GM23338 (cell line): ENCODE data around the gene ADAMTS19. TPM values are rescaled to one million over a fixed set of nuclear protein-coding genes. Genes with fewer than 3 reads are reported as not detected.

Source experiments
- ATAC-seq: fragments of 200-7000 bp; cut with Tn5 transposase; 3 replicates; pipeline ENCODE4 v1.9.1; 2020
- DNase-seq: peaks from one replicate; pipeline ENCODE4 v3.0.0-alpha.2; 2015; ENCODE audit warnings: low spot score
- H2AFZ ChIP-seq: fragments of 200-600 bp; sonication (generic); 2 replicates; pipeline ENCODE4 v1.8.0; 2016; ENCODE audit warnings: antibody characterized with exemption, mild to moderate bottlenecking, moderate library complexity
- H3F3A ChIP-seq: fragments of 200-600 bp; sonication (generic); replicated peaks from 2 replicates; pipeline ENCODE4 v1.8.0; 2017; ENCODE audit warnings: antibody characterized with exemption, mixed run types, low read depth
- H3K27ac ChIP-seq: fragments of 200-600 bp; sonication (generic); 2 replicates; pipeline ENCODE4 v1.6.1; 2016; ENCODE audit warnings: low read depth
- H3K27me3 ChIP-seq: fragments of 200-600 bp; sonication (generic); 2 replicates; pipeline ENCODE4 v1.8.0; 2016; ENCODE audit warnings: mild to moderate bottlenecking, mixed run types, moderate library complexity; ENCODE audit not compliant: insufficient read depth
- H3K36me3 ChIP-seq: fragments of 200-600 bp; sonication (generic); 2 replicates; pipeline ENCODE4 v1.8.0; 2016; ENCODE audit warnings: mild to moderate bottlenecking; ENCODE audit not compliant: insufficient read depth
- H3K4me1 ChIP-seq: fragments of 200-600 bp; sonication (generic); 2 replicates; pipeline ENCODE4 v1.8.0; 2016; ENCODE audit warnings: mild to moderate bottlenecking, moderate library complexity; ENCODE audit not compliant: insufficient read depth
- H3K4me2 ChIP-seq: fragments of 200-600 bp; sonication (generic); 2 replicates; pipeline ENCODE4 v1.7.1; 2017; ENCODE audit warnings: mixed run types
- H3K4me3 ChIP-seq: fragments of 200-600 bp; sonication (generic); 2 replicates; pipeline ENCODE4 v1.6.1; 2016; ENCODE audit warnings: mixed run types
- H3K79me2 ChIP-seq: fragments of 200-600 bp; sonication (generic); replicated peaks from 2 replicates; pipeline ENCODE4 v1.8.0; 2017; ENCODE audit warnings: mild to moderate bottlenecking; ENCODE audit not compliant: insufficient read depth
- H3K9me2 ChIP-seq: fragments of 200-600 bp; sonication (generic); 2 replicates; pipeline ENCODE4 v1.8.0; 2017; ENCODE audit not compliant: insufficient read depth
- H4K20me1 ChIP-seq: fragments of 200-600 bp; sonication (generic); replicated peaks from 2 replicates; pipeline ENCODE4 v1.8.0; 2017; ENCODE audit warnings: mild to moderate bottlenecking; ENCODE audit not compliant: insufficient read depth
- H3K27ac Mint-ChIP-seq: 2 replicates; pipeline ENCODE4 v1.8.0; 2020; ENCODE audit warnings: inconsistent platforms, mild to moderate bottlenecking, moderate library complexity, mixed read lengths
- H3K27me3 Mint-ChIP-seq: 3 replicates; pipeline ENCODE4 v1.8.0; 2022; ENCODE audit warnings: low read depth, mild to moderate bottlenecking, moderate library complexity, mixed read lengths, inconsistent platforms; ENCODE audit not compliant: insufficient read depth, poor library complexity
- H3K36me3 Mint-ChIP-seq: 3 replicates; pipeline ENCODE4 v1.8.0; 2021; ENCODE audit warnings: low read depth, mild to moderate bottlenecking, inconsistent platforms, moderate library complexity, mixed read lengths
- H3K4me1 Mint-ChIP-seq: 3 replicates; pipeline ENCODE4 v1.8.0; 2020; ENCODE audit warnings: mild to moderate bottlenecking, inconsistent platforms, mixed read lengths
- H3K4me3 Mint-ChIP-seq: 3 replicates; pipeline ENCODE4 v1.8.0; 2021; ENCODE audit warnings: moderate library complexity, mild to moderate bottlenecking, inconsistent platforms, mixed read lengths
- H3K9me3 Mint-ChIP-seq: 3 replicates; pipeline ENCODE4 v1.8.0; 2020; ENCODE audit warnings: moderate library complexity, mild to moderate bottlenecking, inconsistent platforms, mixed read lengths
- CREB1 ChIP-seq: fragments of 250-450 bp; sonication (Bioruptor Pico); IDR thresholded peaks from 2 replicates; pipeline ENCODE4 v1.5.0; 2020; ENCODE audit warnings: low read depth, mild to moderate bottlenecking, moderate library complexity
- EZH2 ChIP-seq: fragments of 200-600 bp; sonication (generic); IDR thresholded peaks from one replicate; pipeline ENCODE4 v1.8.0; 2017; ENCODE audit warnings: antibody characterized with exemption, mild to moderate bottlenecking, low read depth; ENCODE audit not compliant: unreplicated experiment
- EZH2phosphoT487 ChIP-seq: fragments of 200-600 bp; sonication (generic); IDR thresholded peaks from one replicate; pipeline ENCODE4 v1.8.1; 2018; ENCODE audit warnings: antibody characterized with exemption; ENCODE audit not compliant: unreplicated experiment
- JUNB ChIP-seq: IDR thresholded peaks from one replicate; pipeline ENCODE4 v1.6.1; 2016; ENCODE audit warnings: antibody characterized with exemption; ENCODE audit not compliant: unreplicated experiment
- NANOG ChIP-seq: IDR thresholded peaks from 2 replicates; pipeline ENCODE4 v1.6.1; 2016; ENCODE audit warnings: antibody characterized with exemption, borderline replicate concordance
- POLR2AphosphoS5 ChIP-seq: IDR thresholded peaks from 2 replicates; pipeline ENCODE4 v1.6.1; 2016; ENCODE audit warnings: antibody characterized with exemption, low read depth
- STAT1 ChIP-seq: IDR thresholded peaks from one replicate; pipeline ENCODE4 v1.6.1; 2016; ENCODE audit warnings: antibody characterized with exemption; ENCODE audit not compliant: unreplicated experiment
- ZNF114 ChIP-seq: fragments of 250-450 bp; sonication (Bioruptor Pico); IDR thresholded peaks from 2 replicates; pipeline ENCODE4 v1.5.0; 2020; ENCODE audit warnings: mild to moderate bottlenecking, moderate library complexity
- ZNF331 ChIP-seq: fragments of 250-450 bp; sonication (Bioruptor Pico); IDR thresholded peaks from 2 replicates; pipeline ENCODE4 v1.5.0; 2020; ENCODE audit warnings: low read depth, mild to moderate bottlenecking, moderate library complexity
- polyA plus RNA-seq: library from polyadenylated mRNA; unstranded; fragments of >200 nt; fragmentation: Nextera tagmentation; extraction: Ambion mirVana; gene quantifications from 2 replicates; pipeline ENCODE4 v1.2.1, GENCODE V29; 2016
- total RNA-seq: library from RNA; depleted of rRNA; stranded (reverse); fragments of >200 nt; shearing (Covaris generic); gene quantifications from 2 replicates; pipeline ENCODE4 v1.2.3, GENCODE V29; 2014
- TF ChIP-seq, protein P1 (sequence below): IDR thresholded peaks from one replicate; pipeline ENCODE4 v1.6.1; 2018; ENCODE audit warnings: antibody characterized with exemption; ENCODE audit not compliant: unreplicated experiment
- TF ChIP-seq, protein P2 (sequence below): IDR thresholded peaks from 2 replicates; pipeline ENCODE4 v1.6.1; 2016; ENCODE audit warnings: antibody characterized with exemption
- TF ChIP-seq, protein P3 (sequence below): fragments of 250-450 bp; sonication (Bioruptor Pico); IDR thresholded peaks from 2 replicates; pipeline ENCODE4 v1.5.0; 2020; ENCODE audit warnings: mild to moderate bottlenecking, moderate library complexity
- TF ChIP-seq, protein P4 (sequence below), 2 experiments: fragments of 200-600 bp in 1 of 2; sonication (generic) in 1 of 2; conservative IDR thresholded peaks; 2 replicates each; pipeline versions ENCODE4 v1.5.1 to v1.6.1; 2016 to 2017; ENCODE audit warnings: antibody characterized with exemption in 2 of 2, low read depth in 2 of 2, mild to moderate bottlenecking in 2 of 2, moderate library complexity in 1 of 2

Gene ADAMTS19
- total and polyA plus RNA-seq, 2 experiments from 2014 or later = 6.0 to 27.4 TPM

DNA sequence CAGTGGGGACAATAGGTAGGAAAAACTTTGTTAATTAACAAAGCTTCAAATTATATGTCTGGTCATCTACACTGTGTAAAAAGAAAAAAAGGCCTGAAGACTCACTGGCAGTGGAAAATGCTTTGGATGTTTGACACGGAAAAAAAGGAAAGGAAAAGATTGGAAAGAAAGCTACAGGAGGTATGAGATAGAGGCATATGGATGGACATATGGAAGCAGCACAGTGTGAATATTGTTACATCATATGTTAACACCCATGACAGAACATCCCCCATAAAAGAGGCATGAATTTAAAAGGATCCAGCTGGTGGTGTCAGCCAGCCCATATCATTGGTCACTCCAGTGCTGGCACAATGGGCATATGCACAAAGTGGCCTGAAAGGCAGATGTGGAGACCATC lies 19.0 kb upstream of the ADAMTS19 start:
- no peaks in the 10 kb centered on the region for H3K9me3 Mint-ChIP-seq
- ATAC-seq (no peak), DNase-seq (no peak)
- no peak overlapping the region for H3K4me3 Mint-ChIP-seq
- H3K4me1 Mint-ChIP-seq = peaks cover 11% of the 10 kb centered on the region; the same call in 2 of the 3 replicates
- no peaks in the 10 kb centered on the region for H3K79me2 ChIP-seq
- H3K36me3 Mint-ChIP-seq = no peaks in the 10 kb centered on the region
- H3K27ac ChIP-seq = no peak overlapping the region
- no peaks in the 10 kb centered on the region for H3K27me3 Mint-ChIP-seq
- no peaks in the 10 kb centered on the region for H3K4me1 ChIP-seq
- H3K9me2 ChIP-seq = peaks cover 14% of the 10 kb centered on the region; the same call in 1 of the 2 replicates
- no peak overlapping the region for H3K4me3 ChIP-seq
- no peak overlapping the region for H3K27ac Mint-ChIP-seq
- TF ChIP-seq JUNB (no peak), EZH2 (no peak), CREB1 (CRISPR knock-in tag) (no peak), ZNF114 (CRISPR knock-in tag) (no peak), EZH2phosphoT487 (no peak), NANOG (no peak), ZNF331 (no peak), STAT1 (no peak), POLR2AphosphoS5 (no peak)
- TF ChIP-seq, protein P1, sequence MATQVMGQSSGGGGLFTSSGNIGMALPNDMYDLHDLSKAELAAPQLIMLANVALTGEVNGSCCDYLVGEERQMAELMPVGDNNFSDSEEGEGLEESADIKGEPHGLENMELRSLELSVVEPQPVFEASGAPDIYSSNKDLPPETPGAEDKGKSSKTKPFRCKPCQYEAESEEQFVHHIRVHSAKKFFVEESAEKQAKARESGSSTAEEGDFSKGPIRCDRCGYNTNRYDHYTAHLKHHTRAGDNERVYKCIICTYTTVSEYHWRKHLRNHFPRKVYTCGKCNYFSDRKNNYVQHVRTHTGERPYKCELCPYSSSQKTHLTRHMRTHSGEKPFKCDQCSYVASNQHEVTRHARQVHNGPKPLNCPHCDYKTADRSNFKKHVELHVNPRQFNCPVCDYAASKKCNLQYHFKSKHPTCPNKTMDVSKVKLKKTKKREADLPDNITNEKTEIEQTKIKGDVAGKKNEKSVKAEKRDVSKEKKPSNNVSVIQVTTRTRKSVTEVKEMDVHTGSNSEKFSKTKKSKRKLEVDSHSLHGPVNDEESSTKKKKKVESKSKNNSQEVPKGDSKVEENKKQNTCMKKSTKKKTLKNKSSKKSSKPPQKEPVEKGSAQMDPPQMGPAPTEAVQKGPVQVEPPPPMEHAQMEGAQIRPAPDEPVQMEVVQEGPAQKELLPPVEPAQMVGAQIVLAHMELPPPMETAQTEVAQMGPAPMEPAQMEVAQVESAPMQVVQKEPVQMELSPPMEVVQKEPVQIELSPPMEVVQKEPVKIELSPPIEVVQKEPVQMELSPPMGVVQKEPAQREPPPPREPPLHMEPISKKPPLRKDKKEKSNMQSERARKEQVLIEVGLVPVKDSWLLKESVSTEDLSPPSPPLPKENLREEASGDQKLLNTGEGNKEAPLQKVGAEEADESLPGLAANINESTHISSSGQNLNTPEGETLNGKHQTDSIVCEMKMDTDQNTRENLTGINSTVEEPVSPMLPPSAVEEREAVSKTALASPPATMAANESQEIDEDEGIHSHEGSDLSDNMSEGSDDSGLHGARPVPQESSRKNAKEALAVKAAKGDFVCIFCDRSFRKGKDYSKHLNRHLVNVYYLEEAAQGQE = no peak
- TF ChIP-seq, protein P2, sequence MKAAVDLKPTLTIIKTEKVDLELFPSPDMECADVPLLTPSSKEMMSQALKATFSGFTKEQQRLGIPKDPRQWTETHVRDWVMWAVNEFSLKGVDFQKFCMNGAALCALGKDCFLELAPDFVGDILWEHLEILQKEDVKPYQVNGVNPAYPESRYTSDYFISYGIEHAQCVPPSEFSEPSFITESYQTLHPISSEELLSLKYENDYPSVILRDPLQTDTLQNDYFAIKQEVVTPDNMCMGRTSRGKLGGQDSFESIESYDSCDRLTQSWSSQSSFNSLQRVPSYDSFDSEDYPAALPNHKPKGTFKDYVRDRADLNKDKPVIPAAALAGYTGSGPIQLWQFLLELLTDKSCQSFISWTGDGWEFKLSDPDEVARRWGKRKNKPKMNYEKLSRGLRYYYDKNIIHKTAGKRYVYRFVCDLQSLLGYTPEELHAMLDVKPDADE = no peak
- TF ChIP-seq, protein P3, sequence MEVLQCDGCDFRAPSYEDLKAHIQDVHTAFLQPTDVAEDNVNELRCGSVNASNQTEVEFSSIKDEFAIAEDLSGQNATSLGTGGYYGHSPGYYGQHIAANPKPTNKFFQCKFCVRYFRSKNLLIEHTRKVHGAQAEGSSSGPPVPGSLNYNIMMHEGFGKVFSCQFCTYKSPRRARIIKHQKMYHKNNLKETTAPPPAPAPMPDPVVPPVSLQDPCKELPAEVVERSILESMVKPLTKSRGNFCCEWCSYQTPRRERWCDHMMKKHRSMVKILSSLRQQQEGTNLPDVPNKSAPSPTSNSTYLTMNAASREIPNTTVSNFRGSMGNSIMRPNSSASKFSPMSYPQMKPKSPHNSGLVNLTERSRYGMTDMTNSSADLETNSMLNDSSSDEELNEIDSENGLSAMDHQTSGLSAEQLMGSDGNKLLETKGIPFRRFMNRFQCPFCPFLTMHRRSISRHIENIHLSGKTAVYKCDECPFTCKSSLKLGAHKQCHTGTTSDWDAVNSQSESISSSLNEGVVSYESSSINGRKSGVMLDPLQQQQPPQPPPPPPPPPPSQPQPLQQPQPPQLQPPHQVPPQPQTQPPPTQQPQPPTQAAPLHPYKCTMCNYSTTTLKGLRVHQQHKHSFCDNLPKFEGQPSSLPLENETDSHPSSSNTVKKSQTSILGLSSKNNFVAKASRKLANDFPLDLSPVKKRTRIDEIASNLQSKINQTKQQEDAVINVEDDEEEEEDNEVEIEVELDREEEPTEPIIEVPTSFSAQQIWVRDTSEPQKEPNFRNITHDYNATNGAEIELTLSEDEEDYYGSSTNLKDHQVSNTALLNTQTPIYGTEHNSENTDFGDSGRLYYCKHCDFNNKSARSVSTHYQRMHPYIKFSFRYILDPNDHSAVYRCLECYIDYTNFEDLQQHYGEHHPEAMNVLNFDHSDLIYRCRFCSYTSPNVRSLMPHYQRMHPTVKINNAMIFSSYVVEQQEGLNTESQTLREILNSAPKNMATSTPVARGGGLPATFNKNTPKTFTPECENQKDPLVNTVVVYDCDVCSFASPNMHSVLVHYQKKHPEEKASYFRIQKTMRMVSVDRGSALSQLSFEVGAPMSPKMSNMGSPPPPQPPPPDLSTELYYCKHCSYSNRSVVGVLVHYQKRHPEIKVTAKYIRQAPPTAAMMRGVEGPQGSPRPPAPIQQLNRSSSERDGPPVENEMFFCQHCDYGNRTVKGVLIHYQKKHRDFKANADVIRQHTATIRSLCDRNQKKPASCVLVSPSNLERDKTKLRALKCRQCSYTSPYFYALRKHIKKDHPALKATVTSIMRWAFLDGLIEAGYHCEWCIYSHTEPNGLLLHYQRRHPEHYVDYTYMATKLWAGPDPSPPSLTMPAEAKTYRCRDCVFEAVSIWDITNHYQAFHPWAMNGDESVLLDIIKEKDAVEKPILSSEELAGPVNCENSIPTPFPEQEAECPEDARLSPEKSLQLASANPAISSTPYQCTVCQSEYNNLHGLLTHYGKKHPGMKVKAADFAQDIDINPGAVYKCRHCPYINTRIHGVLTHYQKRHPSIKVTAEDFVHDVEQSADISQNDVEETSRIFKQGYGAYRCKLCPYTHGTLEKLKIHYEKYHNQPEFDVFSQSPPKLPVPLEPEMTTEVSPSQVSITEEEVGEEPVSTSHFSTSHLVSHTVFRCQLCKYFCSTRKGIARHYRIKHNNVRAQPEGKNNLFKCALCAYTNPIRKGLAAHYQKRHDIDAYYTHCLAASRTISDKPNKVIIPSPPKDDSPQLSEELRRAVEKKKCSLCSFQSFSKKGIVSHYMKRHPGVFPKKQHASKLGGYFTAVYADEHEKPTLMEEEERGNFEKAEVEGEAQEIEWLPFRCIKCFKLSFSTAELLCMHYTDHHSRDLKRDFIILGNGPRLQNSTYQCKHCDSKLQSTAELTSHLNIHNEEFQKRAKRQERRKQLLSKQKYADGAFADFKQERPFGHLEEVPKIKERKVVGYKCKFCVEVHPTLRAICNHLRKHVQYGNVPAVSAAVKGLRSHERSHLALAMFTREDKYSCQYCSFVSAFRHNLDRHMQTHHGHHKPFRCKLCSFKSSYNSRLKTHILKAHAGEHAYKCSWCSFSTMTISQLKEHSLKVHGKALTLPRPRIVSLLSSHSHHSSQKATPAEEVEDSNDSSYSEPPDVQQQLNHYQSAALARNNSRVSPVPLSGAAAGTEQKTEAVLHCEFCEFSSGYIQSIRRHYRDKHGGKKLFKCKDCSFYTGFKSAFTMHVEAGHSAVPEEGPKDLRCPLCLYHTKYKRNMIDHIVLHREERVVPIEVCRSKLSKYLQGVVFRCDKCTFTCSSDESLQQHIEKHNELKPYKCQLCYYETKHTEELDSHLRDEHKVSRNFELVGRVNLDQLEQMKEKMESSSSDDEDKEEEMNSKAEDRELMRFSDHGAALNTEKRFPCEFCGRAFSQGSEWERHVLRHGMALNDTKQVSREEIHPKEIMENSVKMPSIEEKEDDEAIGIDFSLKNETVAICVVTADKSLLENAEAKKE (CRISPR knock-in tag) = no peak
- TF ChIP-seq, protein P4, sequence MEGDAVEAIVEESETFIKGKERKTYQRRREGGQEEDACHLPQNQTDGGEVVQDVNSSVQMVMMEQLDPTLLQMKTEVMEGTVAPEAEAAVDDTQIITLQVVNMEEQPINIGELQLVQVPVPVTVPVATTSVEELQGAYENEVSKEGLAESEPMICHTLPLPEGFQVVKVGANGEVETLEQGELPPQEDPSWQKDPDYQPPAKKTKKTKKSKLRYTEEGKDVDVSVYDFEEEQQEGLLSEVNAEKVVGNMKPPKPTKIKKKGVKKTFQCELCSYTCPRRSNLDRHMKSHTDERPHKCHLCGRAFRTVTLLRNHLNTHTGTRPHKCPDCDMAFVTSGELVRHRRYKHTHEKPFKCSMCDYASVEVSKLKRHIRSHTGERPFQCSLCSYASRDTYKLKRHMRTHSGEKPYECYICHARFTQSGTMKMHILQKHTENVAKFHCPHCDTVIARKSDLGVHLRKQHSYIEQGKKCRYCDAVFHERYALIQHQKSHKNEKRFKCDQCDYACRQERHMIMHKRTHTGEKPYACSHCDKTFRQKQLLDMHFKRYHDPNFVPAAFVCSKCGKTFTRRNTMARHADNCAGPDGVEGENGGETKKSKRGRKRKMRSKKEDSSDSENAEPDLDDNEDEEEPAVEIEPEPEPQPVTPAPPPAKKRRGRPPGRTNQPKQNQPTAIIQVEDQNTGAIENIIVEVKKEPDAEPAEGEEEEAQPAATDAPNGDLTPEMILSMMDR (conservative IDR thresholded peaks at IDR 0.05; ENCODE audit: low read depth in 2 of 2) = no peak
- no peaks in the 10 kb centered on the region for H3K36me3 ChIP-seq
- H3K4me2 ChIP-seq = no peak overlapping the region
- no peak overlapping the region for H2AFZ ChIP-seq
- H4K20me1 ChIP-seq = no peaks in the 10 kb centered on the region
- no peaks in the 10 kb centered on the region for H3F3A ChIP-seq
- H3K27me3 ChIP-seq = no peaks in the 10 kb centered on the region
